SK-N-SH treated with all-trans-retinoic acid at 6 μM for 48 hours (cell line): ENCODE results near the gene GEMIN2.
"Not testable (repeated sequence)": the region's sequence is repeated elsewhere in the genome, so short reads cannot be mapped to it uniquely, and the experiment has no call there.

Experiments used
- ARNTL ChIP-seq: fragments of 450-650 bp; formaldehyde crosslinking; IDR thresholded peaks from 2 replicates; pipeline ENCODE4 v1.5.0; 2020; ENCODE audit warnings: low read depth, mild to moderate bottlenecking, moderate library complexity, borderline replicate concordance
- BACH2 ChIP-seq: fragments of 250-450 bp; sonication (Bioruptor Pico); IDR thresholded peaks from 2 replicates; pipeline ENCODE4 v1.9.0; 2021; ENCODE audit warnings: mild to moderate bottlenecking, borderline replicate concordance
- CSDC2 ChIP-seq: fragments of 250-450 bp; sonication (Bioruptor Pico); IDR thresholded peaks from 2 replicates; pipeline ENCODE4 v1.5.0; 2020; ENCODE audit warnings: mild to moderate bottlenecking, moderate library complexity
- CSRNP3 ChIP-seq: fragments of 250-450 bp; sonication (Bioruptor Pico); IDR thresholded peaks from 2 replicates; pipeline ENCODE4 v1.5.1; 2021; ENCODE audit warnings: mild to moderate bottlenecking, moderate library complexity
- PATZ1 ChIP-seq: fragments of 250-450 bp; sonication (Bioruptor Pico); IDR thresholded peaks from 2 replicates; pipeline ENCODE4 v1.8.0; 2020; ENCODE audit warnings: mild to moderate bottlenecking, moderate library complexity, borderline replicate concordance
- SNAI2 ChIP-seq: fragments of 250-450 bp; sonication (Bioruptor Pico); IDR thresholded peaks from 2 replicates; pipeline ENCODE4 v1.5.0; 2020; ENCODE audit warnings: mild to moderate bottlenecking, moderate library complexity
- TCF4 ChIP-seq: fragments of 250-450 bp; sonication (Bioruptor Pico); IDR thresholded peaks from 2 replicates; pipeline ENCODE4 v1.8.0; 2021; ENCODE audit warnings: mild to moderate bottlenecking, moderate library complexity, borderline replicate concordance
- ZC3H10 ChIP-seq: fragments of 250-450 bp; sonication (Bioruptor Pico); IDR thresholded peaks from 2 replicates; pipeline ENCODE4 v1.5.1; 2021; ENCODE audit warnings: mild to moderate bottlenecking, moderate library complexity
- ZFP3 ChIP-seq: fragments of 250-450 bp; sonication (Bioruptor Pico); IDR thresholded peaks from 2 replicates; pipeline ENCODE4 v1.5.0; 2020; ENCODE audit warnings: mild to moderate bottlenecking, moderate library complexity
- ZFP30 ChIP-seq: fragments of 450-650 bp; formaldehyde crosslinking; IDR thresholded peaks from 2 replicates; pipeline ENCODE4 v1.5.0; 2022; ENCODE audit warnings: mild to moderate bottlenecking, moderate library complexity
- ZNF565 ChIP-seq: fragments of 450-650 bp; formaldehyde crosslinking; conservative IDR thresholded peaks from 2 replicates; pipeline ENCODE4 v1.5.0; 2020; ENCODE audit warnings: low read depth, mild to moderate bottlenecking, moderate library complexity
- ZNF8 ChIP-seq: fragments of 450-650 bp; formaldehyde crosslinking; IDR thresholded peaks from 2 replicates; pipeline ENCODE4 v1.5.0; 2020; ENCODE audit warnings: mild to moderate bottlenecking, moderate library complexity

- not testable (repeated sequence) for TF ChIP-seq SNAI2 (CRISPR knock-in tag); ARNTL (CRISPR knock-in tag); PATZ1 (CRISPR knock-in tag); CSRNP3 (CRISPR knock-in tag); CSDC2 (CRISPR knock-in tag); BACH2 (CRISPR knock-in tag); ZNF8 (CRISPR knock-in tag); ZC3H10 (CRISPR knock-in tag); ZNF565 (CRISPR knock-in tag); ZFP3 (CRISPR knock-in tag); ZFP30 (CRISPR knock-in tag); TCF4
These were observed 14.9 kb upstream of the GEMIN2 start for GRCh38 chr14:39099215-39099614.
